HG02678 (cell line): ENCODE measurements around the gene CEACAM19.
"Not testable (repeated sequence)": the region's sequence is repeated elsewhere in the genome, so short reads cannot be mapped to it uniquely, and the experiment has no call there.

Experiments
- ATAC-seq: cut with Tn5 transposase; IDR thresholded peaks from one replicate; pipeline ENCODE4 v1.9.1; 2021; ENCODE audit warnings: mild to moderate bottlenecking, moderate library complexity; ENCODE audit not compliant: unreplicated experiment

Gene CEACAM19

GRCh38 chr19:44720945-44721344 lies 49.7 kb downstream of the CEACAM19 start:
- ATAC-seq: no peak

DNA sequence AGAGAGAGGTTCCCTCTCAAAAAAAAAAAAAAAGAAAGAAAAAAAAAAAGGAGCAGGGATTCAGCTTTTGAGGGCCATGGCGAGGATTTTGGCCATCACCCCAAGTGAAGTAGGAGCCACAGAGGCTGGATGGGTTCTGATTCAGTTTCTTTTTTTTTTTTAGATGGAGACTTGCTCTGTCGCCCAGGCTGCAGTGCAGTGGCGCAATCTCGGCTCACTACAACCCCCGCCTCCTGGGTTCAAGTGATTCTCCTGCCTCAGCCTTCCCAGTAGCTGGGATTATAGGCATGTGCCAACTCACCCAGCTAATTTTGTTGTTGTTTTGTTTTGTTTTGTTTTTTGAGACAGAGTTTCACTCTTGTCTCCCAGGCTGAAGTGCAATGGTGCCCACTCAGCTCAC lies 50.1 kb downstream of the CEACAM19 start:
- not testable (repeated sequence) for ATAC-seq

DNA sequence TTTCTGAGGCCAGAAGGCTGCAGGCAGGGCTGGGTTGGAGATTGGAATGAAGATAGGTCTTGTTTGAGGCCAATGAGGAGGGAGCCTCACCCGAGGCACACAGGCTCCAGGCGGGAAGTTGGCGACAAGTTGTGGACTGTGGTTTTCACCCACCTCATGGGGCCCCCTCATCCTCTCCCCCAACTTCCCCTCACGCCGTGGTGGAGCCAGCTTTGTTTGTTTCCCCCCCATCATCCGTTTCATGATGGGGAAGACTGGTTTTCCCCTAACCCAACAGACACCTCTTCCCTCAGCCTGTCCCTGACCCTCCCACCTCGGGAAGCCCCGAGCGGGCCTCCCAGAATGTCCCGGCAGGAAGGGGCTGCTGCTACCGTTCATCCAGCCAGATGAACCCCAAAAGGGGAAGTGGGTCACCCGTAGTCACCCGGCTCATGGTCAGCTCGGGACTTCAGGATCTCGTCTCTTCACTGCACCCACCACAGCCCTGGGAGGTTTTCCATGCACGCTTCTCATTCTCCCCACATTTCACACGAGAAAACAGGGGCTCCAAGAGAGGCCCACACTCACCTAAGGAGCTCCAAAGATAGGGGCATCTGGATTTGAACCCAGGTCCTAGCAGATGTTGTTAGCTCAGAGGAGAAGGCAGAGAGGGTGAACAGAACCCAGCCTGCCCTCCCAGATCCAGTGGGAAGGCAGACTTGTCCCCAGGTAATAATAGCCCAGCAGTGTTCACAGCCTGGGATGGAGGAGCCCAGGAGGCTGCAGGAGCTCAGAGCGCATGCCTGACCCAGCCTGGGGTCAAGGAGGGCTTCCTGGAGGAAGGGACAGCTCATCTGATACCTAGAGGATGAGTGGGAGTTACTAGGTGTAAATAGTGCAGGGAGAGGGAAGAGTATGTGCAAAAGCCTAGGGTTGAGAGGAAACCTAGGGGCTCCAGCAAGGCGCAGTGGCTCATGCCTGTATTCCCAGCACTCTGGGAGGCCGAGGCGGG lies 51.1 kb downstream of the CEACAM19 start:
- no peak for ATAC-seq

- ATAC-seq: peak; percentile 26
Measured at GRCh38 chr19:44723299-44723951, 52.1 kb downstream of the CEACAM19 start.

- peak; percentile 64 for ATAC-seq
Measured at GRCh38 chr19:44723952-44724319, 52.7 kb downstream of the CEACAM19 start.

GRCh38 chr19:44725251-44725650 lies 54.0 kb downstream of the CEACAM19 start:
- ATAC-seq: no peak

DNA sequence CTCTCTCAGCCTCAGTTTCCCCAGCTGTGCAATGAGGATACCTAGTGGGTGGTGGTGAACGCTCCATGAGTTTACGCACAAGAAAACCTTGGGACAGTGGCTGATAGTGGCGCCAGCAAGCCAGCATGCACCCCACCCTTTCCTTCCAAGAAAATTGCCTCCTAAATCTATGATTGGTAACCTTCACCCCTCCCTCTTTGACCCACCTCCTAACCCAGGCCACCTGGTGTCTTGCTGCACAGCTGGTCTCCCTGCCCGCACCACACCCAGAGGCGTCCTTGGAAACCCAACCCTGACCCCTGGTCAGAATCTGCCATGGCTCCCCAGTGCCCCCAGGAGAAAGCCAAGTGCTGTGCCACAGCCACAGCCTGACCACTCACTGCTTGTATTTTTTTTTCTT lies 54.4 kb downstream of the CEACAM19 start:
- ATAC-seq: no peak

GRCh38 chr19:44726465-44726864 lies 55.2 kb downstream of the CEACAM19 start:
- ATAC-seq: no peak

GRCh38 chr19:44728178-44728577 lies 56.9 kb downstream of the CEACAM19 start:
- ATAC-seq: no peak

GRCh38 chr19:44729516-44730033 lies 58.3 kb downstream of the CEACAM19 start:
- no peak for ATAC-seq

- ATAC-seq: no peak
Measured at GRCh38 chr19:44731081-44731480, 59.8 kb downstream of the CEACAM19 start.

GRCh38 chr19:44731622-44732021 lies 60.3 kb downstream of the CEACAM19 start:
- ATAC-seq: no peak

- ATAC-seq: no peak
Measured at GRCh38 chr19:44732235-44733014, 61.1 kb downstream of the CEACAM19 start.
